Neural cell (in vitro differentiated cells): ENCODE measurements around the gene CHIA. TPM values are rescaled to one million over a fixed set of nuclear protein-coding genes. Genes with fewer than 3 reads are reported as not detected.
"Not testable (repeated sequence)": the region's sequence is repeated elsewhere in the genome, so short reads cannot be mapped to it uniquely, and the experiment has no call there.

Experiments used
- H2AFZ ChIP-seq: fragments of 200-600, 300-800 bp; sonication (generic), shearing (Covaris generic); 2 replicates; pipeline ENCODE4 v1.6.0; 2014; ENCODE audit warnings: low read depth, mild to moderate bottlenecking, antibody characterized with exemption, low read length, moderate library complexity
- H3F3A ChIP-seq: fragments of 200-600 bp; shearing (Covaris generic); 2 replicates; pipeline ENCODE4 v1.6.1; 2016; ENCODE audit warnings: mild to moderate bottlenecking, moderate library complexity, mixed read lengths, antibody characterized with exemption, low read length; ENCODE audit not compliant: insufficient read depth, poor library complexity, severe bottlenecking
- H3K27ac ChIP-seq: fragments of 200-600, 300-800 bp; sonication (generic), shearing (Covaris generic); 2 replicates; pipeline ENCODE4 v1.5.1; 2014; ENCODE audit warnings: mild to moderate bottlenecking, low read length, moderate library complexity
- H3K27me3 ChIP-seq: fragments of 300-800, 200-600 bp; sonication (generic), shearing (Covaris generic); 2 replicates; pipeline ENCODE4 v1.6.0; 2014; ENCODE audit warnings: mild to moderate bottlenecking, low read depth, low read length, moderate library complexity; ENCODE audit not compliant: insufficient read depth
- H3K36me3 ChIP-seq: fragments of 300-800, 200-600 bp; sonication (generic), shearing (Covaris generic); 2 replicates; pipeline ENCODE4 v1.5.1; 2014; ENCODE audit warnings: mild to moderate bottlenecking, antibody characterized with exemption, low read length, moderate library complexity; ENCODE audit not compliant: insufficient read depth
- H3K4me2 ChIP-seq: fragments of 300-800, 200-600 bp; sonication (generic), shearing (Covaris generic); 2 replicates; pipeline ENCODE4 v1.6.0; 2014; ENCODE audit warnings: mild to moderate bottlenecking, low read length
- H3K4me3 ChIP-seq: fragments of 300-800, 200-600 bp; sonication (generic), shearing (Covaris generic); 2 replicates; pipeline ENCODE4 v1.5.1; 2014; ENCODE audit warnings: mild to moderate bottlenecking, low read length, moderate library complexity
- H3K79me2 ChIP-seq: fragments of 200-600 bp; shearing (Covaris generic); replicated peaks from 2 replicates; pipeline ENCODE4 v1.6.0; 2014; ENCODE audit warnings: mild to moderate bottlenecking, low read length, moderate library complexity; ENCODE audit not compliant: insufficient read depth
- H3K9ac ChIP-seq: fragments of 300-800, 200-600 bp; sonication (generic), shearing (Covaris generic); 2 replicates; pipeline ENCODE4 v1.6.1; 2016; ENCODE audit warnings: mild to moderate bottlenecking, low read length, mixed read lengths
- H3K9me2 ChIP-seq: fragments of 200-600 bp; shearing (Covaris generic); 2 replicates; pipeline ENCODE4 v1.6.1; 2016; ENCODE audit warnings: mild to moderate bottlenecking, low read length, mixed read lengths; ENCODE audit not compliant: insufficient read depth
- H3K9me3 ChIP-seq: fragments of 200-600, 300-800 bp; sonication (generic), shearing (Covaris generic); 2 replicates; pipeline ENCODE4 v1.6.1; 2016; ENCODE audit warnings: mild to moderate bottlenecking, mixed run types, low read length, moderate library complexity, mixed read lengths
- H4K20me1 ChIP-seq: fragments of 200-600 bp; shearing (Covaris generic); 2 replicates; pipeline ENCODE4 v1.6.1; 2016; ENCODE audit warnings: mild to moderate bottlenecking, mixed run types; ENCODE audit not compliant: insufficient read depth
- CTCF ChIP-seq: fragments of 450-650 bp; IDR thresholded peaks from 2 replicates; pipeline ENCODE4 v1.5.1; 2014; ENCODE audit warnings: antibody characterized with exemption, mild to moderate bottlenecking, moderate library complexity; ENCODE audit not compliant: poor library complexity, severe bottlenecking
- EP300 ChIP-seq: fragments of 450-650 bp; conservative IDR thresholded peaks from 2 replicates; pipeline ENCODE4 v1.6.1; 2014; ENCODE audit warnings: antibody characterized with exemption, mild to moderate bottlenecking, moderate library complexity; ENCODE audit not compliant: poor library complexity, severe bottlenecking
- EZH2 ChIP-seq: fragments of 200-600, 300-800 bp; shearing (Covaris generic), sonication (generic); IDR thresholded peaks from 2 replicates; pipeline ENCODE4 v1.6.1; 2014; ENCODE audit warnings: antibody characterized with exemption, low read length, borderline replicate concordance, mild to moderate bottlenecking; ENCODE audit not compliant: insufficient read depth, poor library complexity, severe bottlenecking
- MXI1 ChIP-seq: fragments of 450-650 bp; conservative IDR thresholded peaks from 2 replicates; pipeline ENCODE4 v1.6.1; 2014; ENCODE audit warnings: antibody characterized with exemption, mild to moderate bottlenecking; ENCODE audit not compliant: poor library complexity, severe bottlenecking
- POLR2AphosphoS5 ChIP-seq: IDR thresholded peaks from 2 replicates; pipeline ENCODE4 v1.6.1; 2012
- RAD21 ChIP-seq: fragments of 450-650 bp; conservative IDR thresholded peaks from 2 replicates; pipeline ENCODE4 v1.6.1; 2014; ENCODE audit warnings: antibody characterized with exemption, mild to moderate bottlenecking, moderate library complexity
- REST ChIP-seq: IDR thresholded peaks from 2 replicates; pipeline ENCODE4 v1.6.1; 2012; ENCODE audit warnings: borderline replicate concordance
- TAF1 ChIP-seq: IDR thresholded peaks from 2 replicates; pipeline ENCODE4 v1.6.1; 2012; ENCODE audit warnings: low read depth
- polyA plus RNA-seq: library from polyadenylated mRNA; depleted of rRNA; stranded (reverse); fragments of >200 nt; gene quantifications from 2 replicates; pipeline ENCODE4 v1.2.3, GENCODE V29; 2014

The CHIA gene
- polyA plus RNA-seq, 1 donor from 2014 or later, result not detected

GRCh38 chr1:111360257-111360656 lies 69.6 kb downstream of the CHIA start:
- not testable (repeated sequence) for H3K4me3 ChIP-seq, H2AFZ ChIP-seq, H3K9me2 ChIP-seq, H3F3A ChIP-seq, H3K36me3 ChIP-seq, H3K9ac ChIP-seq, H3K27me3 ChIP-seq, H3K27ac ChIP-seq, H3K4me2 ChIP-seq, H3K9me3 ChIP-seq, H3K79me2 ChIP-seq, H4K20me1 ChIP-seq

- Histone ChIP-seq H3K36me3 (no peaks in the 10 kb centered on the region), H3K27me3 (no peaks in the 10 kb centered on the region), H3K9ac (no peak overlapping the region), H4K20me1 (no peaks in the 10 kb centered on the region), H3K79me2 (no peaks in the 10 kb centered on the region), H2AFZ (no peak overlapping the region), H3K9me3 (no peaks in the 10 kb centered on the region), H3K9me2 (no peaks in the 10 kb centered on the region), H3K27ac (no peak overlapping the region), H3F3A (no peaks in the 10 kb centered on the region), H3K4me3 (no peak overlapping the region), H3K4me2 (no peak overlapping the region)
- no peak for TF ChIP-seq EP300
- TF ChIP-seq TAF1, result no peak
- TF ChIP-seq REST, result no peak
- TF ChIP-seq RAD21, result no peak
- no peak for TF ChIP-seq CTCF
Measured at GRCh38 chr1:111361761-111362160, 71.1 kb downstream of the CHIA start.

- Histone ChIP-seq H3K27me3 (no peaks in the 10 kb centered on the region), H3K9me2 (no peaks in the 10 kb centered on the region)
Measured at GRCh38 chr1:111364690-111365089, 74.0 kb downstream of the CHIA start.

More at GRCh38 chr1:111364690-111365089, 74.0 kb downstream of the CHIA start:
- no peak overlapping the region for H2AFZ ChIP-seq
- H3K27ac ChIP-seq, result no peak overlapping the region
- no peaks in the 10 kb centered on the region for H3K36me3 ChIP-seq
- TF ChIP-seq MXI1 (no peak), POLR2AphosphoS5 (no peak), TAF1 (no peak), RAD21 (no peak), EZH2 (no peak), EP300 (no peak), CTCF (no peak)
- no peak overlapping the region for H3K4me3 ChIP-seq
- H3K9ac ChIP-seq, result no peak overlapping the region
- no peak overlapping the region for H3K4me2 ChIP-seq
- H3K9me3 ChIP-seq, result no peaks in the 10 kb centered on the region
- no peaks in the 10 kb centered on the region for H3K79me2 ChIP-seq
- H4K20me1 ChIP-seq, result no peaks in the 10 kb centered on the region
- H3F3A ChIP-seq, result no peaks in the 10 kb centered on the region
